Stimulated activated CD4-positive, alpha-beta T cell treated with anti-CD3 and anti-CD28 coated beads, Interleukin-12 subunit alpha, Interleukin-12 subunit beta, amount 100 ng/mL, for 48 hours (primary cell): ENCODE results near the gene CMTM1.
"Not testable (repeated sequence)": the region's sequence is repeated elsewhere in the genome, so short reads cannot be mapped to it uniquely, and the experiment has no call there.

Experiments used
- DNase-seq, 3 donors: peaks; one replicate each; pipeline ENCODE4 v3.0.0-alpha.2; 2020; ENCODE audit warnings: low read depth in 2 of 3, low spot score in 1 of 3

Gene CMTM1

GRCh38 chr16:66610111-66610820, 44.0 kb downstream of the CMTM1 start:
- no peak for DNase-seq

DNA sequence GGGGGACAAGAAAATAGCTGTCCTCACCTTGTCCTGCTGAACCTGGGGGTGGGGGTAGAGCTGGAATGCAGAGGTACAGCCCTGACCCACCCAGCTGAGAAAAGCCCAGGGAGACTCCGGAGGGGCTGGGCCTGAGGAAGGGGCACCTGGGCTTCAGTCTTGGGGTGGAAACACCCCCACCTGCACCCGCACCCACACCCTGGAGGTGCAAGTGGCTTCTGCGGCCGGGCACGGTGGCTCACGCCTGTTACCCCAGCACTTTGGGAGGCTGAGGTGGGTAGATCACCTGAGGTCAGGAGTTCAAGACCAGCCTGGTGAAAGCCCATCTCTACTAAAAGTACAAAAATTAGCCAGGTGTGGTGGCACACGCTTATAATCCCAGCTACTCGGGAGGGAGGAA, 45.7 kb downstream of the CMTM1 start:
- not testable (repeated sequence) for DNase-seq

DNA sequence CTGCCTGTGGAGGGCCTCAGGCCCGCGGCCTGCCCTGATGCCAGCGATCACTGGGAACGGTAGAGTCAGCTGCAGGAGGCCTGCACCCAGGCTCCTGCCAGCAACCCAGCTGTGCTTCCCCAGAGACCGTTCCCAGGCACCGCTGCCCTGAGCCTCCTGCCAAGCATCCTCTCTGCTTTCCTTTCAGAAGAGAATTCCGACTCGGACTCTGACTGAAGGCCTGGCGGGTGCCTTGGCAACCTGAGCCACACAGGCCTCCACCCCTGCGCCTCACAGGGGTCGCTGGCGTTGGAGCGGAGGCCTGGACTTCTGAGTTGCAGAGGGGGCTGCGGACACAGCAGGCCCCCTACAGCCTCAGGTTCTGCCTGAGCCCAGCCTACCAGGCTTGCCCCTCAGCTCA, 46.2 kb downstream of the CMTM1 start:
- no peak for DNase-seq

DNA sequence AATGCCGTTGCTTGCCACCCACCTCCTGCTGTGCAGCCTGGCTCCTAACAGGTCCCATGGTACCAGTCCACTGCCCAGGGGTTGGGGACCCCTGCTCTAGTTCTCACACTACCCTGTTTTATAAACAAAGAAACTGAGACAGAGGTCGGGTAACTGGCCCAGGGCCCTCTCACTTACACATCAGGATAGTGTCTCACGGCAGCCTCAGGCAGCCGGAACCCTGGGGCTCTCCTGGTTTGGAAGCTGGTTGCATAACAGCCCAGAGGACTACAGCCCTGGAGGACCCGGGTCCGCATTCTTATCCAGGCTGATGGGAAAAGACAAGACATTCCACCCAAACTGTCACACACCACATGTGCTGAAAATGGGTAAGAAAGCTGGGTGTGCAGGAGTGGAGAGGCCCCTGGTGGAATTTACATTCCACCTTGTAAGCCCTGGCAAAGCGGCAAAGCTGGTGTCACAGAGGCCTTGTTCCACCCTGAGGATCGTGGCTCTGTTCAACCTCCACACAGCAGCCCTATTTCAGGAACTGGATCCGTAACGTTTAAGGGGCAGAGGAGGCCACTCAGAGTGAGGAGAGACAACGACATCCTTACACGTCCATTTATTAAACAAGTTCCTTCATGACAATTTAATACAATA, 48.0 kb downstream of the CMTM1 start:
- no peak for DNase-seq

DNA sequence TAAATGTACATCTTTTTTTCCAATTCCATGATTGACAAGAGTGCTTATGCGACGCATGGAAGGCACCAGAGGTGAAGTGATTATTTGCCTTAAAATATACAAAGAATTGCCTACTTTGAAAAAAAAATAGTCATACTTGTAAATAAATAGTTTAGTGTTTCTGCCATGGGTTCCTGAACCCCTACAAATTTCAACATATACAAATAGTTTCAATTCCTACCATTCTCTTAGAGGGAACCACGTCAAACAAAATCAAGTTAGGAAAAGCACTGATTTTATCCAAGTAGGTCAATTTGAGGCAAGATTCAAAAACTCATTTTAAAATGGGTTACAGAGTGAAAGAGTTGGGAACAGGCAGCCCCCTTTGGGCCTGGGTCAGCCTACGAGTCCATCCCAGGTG, 49.9 kb downstream of the CMTM1 start:
- no peak for DNase-seq

DNA sequence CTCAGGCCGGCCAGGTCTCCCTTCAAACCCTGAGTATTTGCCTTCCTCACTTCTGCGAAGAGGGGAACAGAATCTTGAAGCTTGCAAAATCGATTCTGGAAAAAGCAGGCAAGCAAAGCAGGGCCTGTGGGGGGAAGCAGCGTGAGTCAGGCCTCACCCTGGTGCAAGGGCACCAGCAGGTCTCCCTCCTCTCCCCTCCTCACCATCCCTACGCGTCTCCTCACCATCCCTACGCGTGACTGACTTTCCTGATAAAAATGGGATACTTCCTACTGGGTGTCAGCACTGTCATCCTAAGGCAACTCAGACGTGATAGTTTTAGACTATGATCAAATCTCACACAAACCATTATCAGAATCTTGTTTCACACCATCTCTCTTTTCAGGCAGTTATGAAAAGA, 50.4 kb downstream of the CMTM1 start:
- no peak for DNase-seq

DNA sequence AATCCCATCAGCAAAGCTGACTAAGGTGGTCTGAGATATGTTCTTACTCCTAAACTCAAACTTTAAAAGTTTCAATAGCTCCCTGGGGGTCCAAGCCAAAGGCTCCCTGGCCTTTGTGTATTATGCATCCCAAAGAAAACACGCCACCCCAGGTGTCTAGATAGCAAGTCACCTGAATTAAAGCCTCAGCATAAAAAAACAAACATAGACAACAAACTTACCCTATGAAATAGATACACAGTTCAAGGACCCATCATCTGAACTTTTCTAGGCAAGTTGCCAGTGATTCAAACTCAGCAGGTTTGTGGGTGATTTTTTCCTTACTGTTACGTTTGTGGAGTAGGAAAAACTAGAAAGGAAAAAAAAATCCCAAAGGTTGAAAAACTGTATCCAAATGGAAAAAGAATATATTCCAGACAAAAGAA, 50.8 kb downstream of the CMTM1 start:
- DNase-seq = no peak

DNA sequence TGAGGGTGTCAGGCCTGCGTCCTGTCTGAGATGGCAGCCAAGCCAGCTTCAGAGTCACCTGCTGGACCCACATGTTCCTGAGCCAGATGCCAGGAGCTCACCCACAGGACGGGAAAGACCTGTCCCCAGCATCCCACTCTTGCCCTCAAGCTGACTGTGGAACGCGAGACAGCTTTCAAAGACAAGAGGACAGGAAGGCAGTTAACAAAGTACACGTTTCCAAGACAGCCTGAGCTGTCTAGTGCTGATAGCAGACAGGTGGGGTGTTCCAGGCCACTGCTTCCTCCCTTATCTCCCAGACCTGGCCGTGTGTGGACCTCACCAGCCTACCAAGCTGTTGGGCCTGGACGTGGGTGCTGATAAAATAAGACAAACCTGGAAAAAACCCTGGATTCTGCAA, 51.5 kb downstream of the CMTM1 start:
- no peak for DNase-seq

GRCh38 chr16:66618588-66619375, 52.5 kb downstream of the CMTM1 start:
- no peak for DNase-seq

DNA sequence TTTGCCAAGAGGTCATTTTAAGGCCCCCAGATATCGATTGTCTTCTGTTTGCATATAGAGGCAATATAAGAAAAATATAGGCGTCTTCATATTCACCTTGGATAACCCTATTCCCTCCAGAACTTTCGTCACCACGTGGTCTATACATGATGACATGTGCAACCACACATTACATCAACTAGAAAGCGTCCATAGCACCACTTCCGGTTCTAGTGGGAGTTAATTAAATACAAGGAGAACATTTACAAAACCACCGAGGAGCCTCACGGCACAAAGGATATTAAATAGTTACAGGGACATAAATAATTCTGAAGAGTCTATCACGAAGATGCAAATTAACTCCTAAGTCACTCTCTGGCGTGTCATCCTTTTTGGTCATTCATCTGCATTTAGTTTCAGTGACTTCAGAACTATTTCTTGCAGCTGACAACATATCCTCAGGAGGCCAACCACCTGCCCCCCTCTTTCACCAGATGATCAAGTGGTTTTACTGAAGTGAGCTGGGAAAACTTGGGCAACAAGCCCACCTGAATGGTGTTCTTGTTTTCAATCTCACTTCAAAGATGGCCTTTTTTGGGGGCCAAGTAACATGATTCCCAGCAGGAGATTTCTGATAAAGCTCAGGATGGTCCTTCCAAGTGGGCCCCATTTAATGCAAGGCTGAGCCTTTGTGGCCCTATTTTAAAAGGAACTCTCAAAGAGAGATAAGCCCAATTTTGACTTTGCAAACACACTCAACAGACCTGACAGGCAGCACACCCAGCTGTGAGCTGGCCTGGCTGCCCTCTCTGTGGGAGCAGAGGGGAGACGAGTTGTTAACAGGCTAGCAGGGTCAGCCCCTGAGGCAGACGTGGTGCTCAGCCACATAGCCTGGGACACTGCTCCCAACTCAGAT, 53.5 kb downstream of the CMTM1 start:
- DNase-seq = no peak

GRCh38 chr16:66620429-66620795, 54.2 kb downstream of the CMTM1 start:
- DNase-seq = no peak

GRCh38 chr16:66621973-66622372, 55.7 kb downstream of the CMTM1 start:
- no peak for DNase-seq

- no peak for DNase-seq
These were observed 56.6 kb downstream of the CMTM1 start for GRCh38 chr16:66622863-66623262.

GRCh38 chr16:66623755-66624154, 57.5 kb downstream of the CMTM1 start:
- no peak for DNase-seq

DNA sequence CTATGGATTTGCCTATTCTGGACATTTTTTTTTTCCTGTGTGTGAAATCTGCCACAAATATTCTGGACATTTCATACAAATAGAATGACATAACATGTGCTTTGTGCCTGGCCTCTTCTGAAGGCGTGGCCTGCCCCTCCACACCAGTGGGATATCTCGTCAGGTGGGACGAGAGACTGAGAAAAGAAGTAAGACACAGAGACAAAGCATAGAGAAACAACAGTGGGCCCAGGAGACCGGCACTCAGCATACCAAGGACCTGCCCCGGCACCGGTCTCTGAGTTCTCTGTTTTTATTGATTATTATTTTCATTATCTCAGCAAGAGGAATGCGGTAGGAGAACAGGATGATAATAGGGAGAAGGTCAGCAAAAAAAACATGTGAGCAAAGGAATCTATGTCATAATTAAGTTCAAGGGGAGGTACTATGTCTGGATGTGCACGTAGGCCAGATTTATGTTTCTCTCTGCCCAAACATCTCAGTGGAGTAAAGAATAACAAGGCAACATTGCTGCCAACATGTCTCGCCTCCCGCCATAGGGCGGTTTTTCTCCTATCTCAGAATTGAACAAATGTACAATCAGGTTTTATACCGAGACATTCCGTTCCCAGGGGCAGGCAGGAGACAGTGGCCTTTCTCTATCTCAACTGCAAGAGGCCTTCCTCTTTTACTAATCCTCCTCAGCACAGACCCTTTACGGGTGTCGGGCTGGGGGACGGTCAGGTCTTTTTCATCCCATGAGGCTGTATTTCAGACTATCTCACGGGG, 61.6 kb downstream of the CMTM1 start:
- not testable (repeated sequence) for DNase-seq
